ENCODE data around the gene SLC35F2. TPM values are rescaled to one million over a fixed set of nuclear protein-coding genes. Genes with fewer than 3 reads are reported as not detected.

SLC35F2 gene
- total RNA-seq, 1 donor from 2014 or later: 3.5 TPM

GRCh38 chr11:107783121-107783520 lies 75.5 kb downstream of the SLC35F2 start:
- H3K27ac Mint-ChIP-seq (ENCODE audit: unreplicated experiment): no peak overlapping the region
- H3K4me3 Mint-ChIP-seq (ENCODE audit: unreplicated experiment): no peak overlapping the region
- TF ChIP-seq CTCF (IDR thresholded peaks at IDR 0.05; ENCODE audit: partially characterized antibody, unreplicated experiment): no peak
- no peaks in the 10 kb centered on the region for H3K4me1 Mint-ChIP-seq (ENCODE audit: low read depth, unreplicated experiment)
- H3K9me3 Mint-ChIP-seq (ENCODE audit: unreplicated experiment): peaks cover 2% of the 10 kb centered on the region
- no peaks in the 10 kb centered on the region for H3K27me3 Mint-ChIP-seq (ENCODE audit: unreplicated experiment)
- DNase-seq: no peak
- H3K36me3 Mint-ChIP-seq (ENCODE audit: unreplicated experiment): peaks cover 7% of the 10 kb centered on the region

GRCh38 chr11:107780775-107781174 lies 77.8 kb downstream of the SLC35F2 start:
- H3K27ac Mint-ChIP-seq (ENCODE audit: unreplicated experiment): no peak overlapping the region
- H3K27me3 Mint-ChIP-seq (ENCODE audit: unreplicated experiment): no peaks in the 10 kb centered on the region
- H3K4me1 Mint-ChIP-seq (ENCODE audit: low read depth, unreplicated experiment): no peaks in the 10 kb centered on the region
- TF ChIP-seq CTCF (IDR thresholded peaks at IDR 0.05; ENCODE audit: partially characterized antibody, unreplicated experiment): no peak
- H3K9me3 Mint-ChIP-seq (ENCODE audit: unreplicated experiment): peaks cover 2% of the 10 kb centered on the region
- H3K36me3 Mint-ChIP-seq (ENCODE audit: unreplicated experiment): peaks cover 7% of the 10 kb centered on the region
- no peak for DNase-seq
- H3K4me3 Mint-ChIP-seq (ENCODE audit: unreplicated experiment): no peak overlapping the region

- Mint-ChIP-seq H3K4me3 (ENCODE audit: unreplicated experiment) (no peak overlapping the region), H3K36me3 (ENCODE audit: unreplicated experiment) (peaks cover 5% of the 10 kb centered on the region), H3K9me3 (ENCODE audit: unreplicated experiment) (peaks cover 2% of the 10 kb centered on the region), H3K4me1 (ENCODE audit: low read depth, unreplicated experiment) (no peaks in the 10 kb centered on the region), H3K27me3 (ENCODE audit: unreplicated experiment) (no peaks in the 10 kb centered on the region), H3K27ac (ENCODE audit: unreplicated experiment) (no peak overlapping the region)
- no peak for DNase-seq
- TF ChIP-seq CTCF (IDR thresholded peaks at IDR 0.05; ENCODE audit: partially characterized antibody, unreplicated experiment): no peak
Observed at GRCh38 chr11:107780136-107780535, 78.5 kb downstream of the SLC35F2 start.

- DNase-seq: no peak
- H3K36me3 Mint-ChIP-seq (ENCODE audit: unreplicated experiment): no peaks in the 10 kb centered on the region
- no peak overlapping the region for H3K4me3 Mint-ChIP-seq (ENCODE audit: unreplicated experiment)
- no peaks in the 10 kb centered on the region for H3K4me1 Mint-ChIP-seq (ENCODE audit: low read depth, unreplicated experiment)
- H3K27ac Mint-ChIP-seq (ENCODE audit: unreplicated experiment): no peak overlapping the region
- peaks cover 2% of the 10 kb centered on the region for H3K9me3 Mint-ChIP-seq (ENCODE audit: unreplicated experiment)
- no peaks in the 10 kb centered on the region for H3K27me3 Mint-ChIP-seq (ENCODE audit: unreplicated experiment)
- TF ChIP-seq CTCF (IDR thresholded peaks at IDR 0.05; ENCODE audit: partially characterized antibody, unreplicated experiment): no peak
Observed at GRCh38 chr11:107778839-107779517, 79.6 kb downstream of the SLC35F2 start.

- no peak overlapping the region for H3K4me3 Mint-ChIP-seq (ENCODE audit: unreplicated experiment)
- TF ChIP-seq CTCF (IDR thresholded peaks at IDR 0.05; ENCODE audit: partially characterized antibody, unreplicated experiment): no peak
- no peaks in the 10 kb centered on the region for H3K27me3 Mint-ChIP-seq (ENCODE audit: unreplicated experiment)
- DNase-seq: no peak
- no peaks in the 10 kb centered on the region for H3K4me1 Mint-ChIP-seq (ENCODE audit: low read depth, unreplicated experiment)
- H3K27ac Mint-ChIP-seq (ENCODE audit: unreplicated experiment): no peak overlapping the region
- H3K36me3 Mint-ChIP-seq (ENCODE audit: unreplicated experiment): no peaks in the 10 kb centered on the region
- H3K9me3 Mint-ChIP-seq (ENCODE audit: unreplicated experiment): peaks cover 3% of the 10 kb centered on the region
Observed at GRCh38 chr11:107777110-107777509, 81.5 kb downstream of the SLC35F2 start.
